ENCODE measurements around the gene SLC22A23.
A peak's percentile ranks its signal among the peaks of the same experiment; 100 is the strongest.

SLC22A23 gene

GRCh38 chr6:3382326-3383279 lies 74.2 kb downstream of the SLC22A23 start:
- ChIA-PET CTCF (interaction anchor here (0.5 to 2.6 kb wide), 4 partner anchors 12 to 94 kb away, joined by 3 to 17 read pairs (median 4); no protein-coding TSS in a partner anchor), POLR2A (interaction anchor here (0.5 to 1.1 kb wide), 2 partner anchors 72 to 383 kb away, joined by 3 read pairs; no protein-coding TSS in a partner anchor)
- peaks cover 54% of the 10 kb centered on the region for H3K4me1 ChIP-seq (ENCODE audit: control insufficient read depth, insufficient read depth, low read length)
- H3K4me3 ChIP-seq (ENCODE audit: low read depth, low read length): no peak overlapping the region
- no peaks in the 10 kb centered on the region for H3K36me3 ChIP-seq (ENCODE audit: control insufficient read depth in 2 of 2, insufficient read depth in 1 of 2, low read length in 2 of 2)
- H3K9me3 ChIP-seq (ENCODE audit: control insufficient read depth, insufficient read depth, low read depth, low read length): no peaks in the 10 kb centered on the region
- H3K27ac ChIP-seq (ENCODE audit: extremely low read depth, low read depth, low read length): peak overlapping the region; percentile 18; the same call in 1 of the 2 replicates
- no peak for TF ChIP-seq ZNF18 (tag by site-specific recombination; IDR thresholded peaks at IDR 0.05)
- TF ChIP-seq KLF16 (tag by site-specific recombination; IDR thresholded peaks at IDR 0.05): no peak
- TF ChIP-seq ZNF560 (tag by site-specific recombination; IDR thresholded peaks at IDR 0.05; ENCODE audit: borderline replicate concordance): no peak
- TF ChIP-seq ZNF148 (tag by site-specific recombination; IDR thresholded peaks at IDR 0.05; ENCODE audit: borderline replicate concordance): no peak
- peak; percentile 81 for TF ChIP-seq ZNF629 (tag by site-specific recombination; IDR thresholded peaks at IDR 0.05)
- TF ChIP-seq ZNF138 (tag by site-specific recombination; IDR thresholded peaks at IDR 0.05; ENCODE audit: borderline replicate concordance): no peak
- no peak for TF ChIP-seq ZNF140 (tag by site-specific recombination; IDR thresholded peaks at IDR 0.05)
- TF ChIP-seq SCRT2 (tag by site-specific recombination; IDR thresholded peaks at IDR 0.05): no peak
- no peak for TF ChIP-seq ZNF423 (tag by site-specific recombination; IDR thresholded peaks at IDR 0.05)
- no peak for TF ChIP-seq PRDM1 (tag by site-specific recombination; IDR thresholded peaks at IDR 0.05)
- no peak for TF ChIP-seq REST (tag by site-specific recombination; IDR thresholded peaks at IDR 0.05)
- TF ChIP-seq ZNF677 (tag by site-specific recombination; IDR thresholded peaks at IDR 0.05): no peak
- TF ChIP-seq KLF1 (tag by site-specific recombination; IDR thresholded peaks at IDR 0.05): no peak
- no peak for TF ChIP-seq ZNF132 (tag by site-specific recombination; IDR thresholded peaks at IDR 0.05; ENCODE audit: borderline replicate concordance)
- no peak for TF ChIP-seq ZNF488 (tag by site-specific recombination; IDR thresholded peaks at IDR 0.05)
- TF ChIP-seq ZBTB1 (tag by site-specific recombination; IDR thresholded peaks at IDR 0.05): no peak
- TF ChIP-seq ZBTB7A (tag by site-specific recombination; IDR thresholded peaks at IDR 0.05; ENCODE audit: low read depth): no peak
- TF ChIP-seq REPIN1 (tag by site-specific recombination; IDR thresholded peaks at IDR 0.05; ENCODE audit: low read depth): no peak
- no peak for TF ChIP-seq ZNF555 (tag by site-specific recombination; conservative IDR thresholded peaks at IDR 0.05)
- peak; percentile 91 for TF ChIP-seq SP7 (tag by site-specific recombination; IDR thresholded peaks at IDR 0.05)
- TF ChIP-seq ZNF23 (tag by site-specific recombination; IDR thresholded peaks at IDR 0.05; ENCODE audit: borderline replicate concordance): no peak
- TF ChIP-seq ZNF211 (tag by site-specific recombination; IDR thresholded peaks at IDR 0.05; ENCODE audit: low read depth): no peak
- no peak for TF ChIP-seq BCL11B (tag by site-specific recombination; IDR thresholded peaks at IDR 0.05; ENCODE audit: low read depth)
- no peak for TF ChIP-seq AEBP2 (tag by site-specific recombination; IDR thresholded peaks at IDR 0.05; ENCODE audit: borderline replicate concordance)
- TF ChIP-seq ZNF292 (tag by site-specific recombination; IDR thresholded peaks at IDR 0.05; ENCODE audit: borderline replicate concordance, low read depth): no peak
- TF ChIP-seq ZNF10 (tag by site-specific recombination; IDR thresholded peaks at IDR 0.05): no peak
- TF ChIP-seq ZNF600 (tag by site-specific recombination; IDR thresholded peaks at IDR 0.05): no peak
- TF ChIP-seq SP3 (tag by site-specific recombination; IDR thresholded peaks at IDR 0.05): peak; percentile 39; the same call in 1 of the 2 replicates
